HL-60/S4 (cell line): ENCODE data around the gene SLC30A10.
"Not testable (repeated sequence)": the region's sequence is repeated elsewhere in the genome, so short reads cannot be mapped to it uniquely, and the experiment has no call there.

Experiments used
- in situ Hi-C: fragments of 300-500 bp; cut with MboI; formaldehyde crosslinking; loops from 2 replicates; pipeline ENCODE4 v1.14.3; 2022; ENCODE audit warnings: low sequenced_read_pairs

SLC30A10 gene

GRCh38 chr1:219897914-219898313 lies 30.4 kb downstream of the SLC30A10 start:
- in situ Hi-C loops = no loop called here

DNA sequence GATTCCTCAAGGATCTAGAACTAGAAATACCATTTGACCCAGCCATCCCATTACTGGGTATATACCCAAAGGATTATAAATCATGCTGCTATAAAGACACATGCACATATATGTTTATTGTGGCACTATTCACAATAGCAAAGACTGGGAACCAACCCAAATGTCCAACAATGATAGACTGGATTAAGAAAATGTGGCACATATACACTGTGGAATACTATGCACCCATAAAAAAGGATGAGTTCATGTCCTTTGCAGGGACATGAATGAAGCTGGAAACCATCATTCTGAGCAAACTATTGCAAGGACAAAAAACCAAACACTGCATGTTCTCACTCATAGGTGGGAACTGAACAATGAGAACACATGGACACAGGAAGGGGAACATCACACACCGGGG lies 36.1 kb downstream of the SLC30A10 start:
- in situ Hi-C loops = not testable (repeated sequence)

- in situ Hi-C loops = not testable (repeated sequence)
Measured at GRCh38 chr1:219891846-219892245, 36.5 kb downstream of the SLC30A10 start.

GRCh38 chr1:219888667-219889066 lies 39.7 kb downstream of the SLC30A10 start:
- in situ Hi-C loops = not testable (repeated sequence)

GRCh38 chr1:219885680-219886079 lies 42.7 kb downstream of the SLC30A10 start:
- in situ Hi-C loops = no loop called here

- in situ Hi-C loops = no loop called here
Measured at GRCh38 chr1:219883400-219884332, 44.7 kb downstream of the SLC30A10 start.

GRCh38 chr1:219882755-219883154 lies 45.6 kb downstream of the SLC30A10 start:
- in situ Hi-C loops = no loop called here

DNA sequence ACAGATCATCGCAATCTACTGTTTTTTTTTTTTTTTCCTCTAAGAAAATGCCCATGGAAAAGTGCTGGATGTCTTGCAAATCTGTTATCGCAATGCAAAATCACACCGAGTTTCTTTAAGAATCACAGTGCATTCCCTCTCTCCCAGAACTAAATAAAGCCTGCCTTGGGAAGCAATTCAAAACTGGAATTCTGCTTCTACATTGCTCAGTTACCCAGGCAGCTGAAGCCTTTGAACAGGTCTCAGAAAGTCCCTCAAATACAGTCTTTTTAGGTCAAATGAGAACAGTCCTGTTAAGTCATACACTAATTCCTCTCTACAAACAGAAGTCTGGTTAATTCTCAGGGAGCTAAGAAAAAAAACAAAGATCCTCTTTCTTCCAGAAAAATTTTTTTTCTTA lies 46.3 kb downstream of the SLC30A10 start:
- in situ Hi-C loops = no loop called here

DNA sequence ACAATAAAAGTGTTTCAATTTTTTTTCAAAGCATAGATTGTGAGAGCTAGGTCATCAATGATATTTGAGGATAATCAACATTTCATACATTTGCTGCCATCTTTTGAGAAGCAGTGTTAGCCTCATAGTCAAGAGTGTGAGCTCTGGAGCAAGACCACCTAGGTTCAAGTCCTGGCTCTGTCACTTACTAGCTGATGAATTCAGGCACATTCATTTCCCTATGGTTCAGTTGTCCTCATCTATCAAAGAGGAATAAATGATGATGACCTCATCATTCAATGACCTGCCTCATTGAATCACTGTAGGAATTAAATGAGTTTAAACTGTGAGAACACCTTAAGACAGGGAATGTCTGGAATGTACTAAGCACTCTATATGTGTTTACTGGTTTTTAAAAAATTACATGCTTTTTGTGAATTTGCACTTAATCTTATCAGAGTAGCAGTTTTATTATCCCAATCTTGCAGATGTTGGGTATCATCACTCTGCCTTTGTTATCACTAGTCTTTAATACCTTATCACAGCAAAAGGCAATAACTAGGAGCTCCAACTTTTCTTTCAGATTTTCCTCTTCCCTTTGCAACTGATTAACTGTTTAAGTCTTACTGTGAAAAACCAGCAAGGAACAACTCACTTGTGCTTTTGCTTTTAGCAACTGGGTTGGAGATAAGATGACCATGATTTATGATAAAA lies 47.4 kb downstream of the SLC30A10 start:
- in situ Hi-C loops = no loop called here

GRCh38 chr1:219876798-219877209 lies 51.6 kb downstream of the SLC30A10 start:
- in situ Hi-C loops = no loop called here

GRCh38 chr1:219875860-219876259 lies 52.5 kb downstream of the SLC30A10 start:
- in situ Hi-C loops = no loop called here

- in situ Hi-C loops = not testable (repeated sequence)
Measured at GRCh38 chr1:219872538-219872937, 55.8 kb downstream of the SLC30A10 start.

DNA sequence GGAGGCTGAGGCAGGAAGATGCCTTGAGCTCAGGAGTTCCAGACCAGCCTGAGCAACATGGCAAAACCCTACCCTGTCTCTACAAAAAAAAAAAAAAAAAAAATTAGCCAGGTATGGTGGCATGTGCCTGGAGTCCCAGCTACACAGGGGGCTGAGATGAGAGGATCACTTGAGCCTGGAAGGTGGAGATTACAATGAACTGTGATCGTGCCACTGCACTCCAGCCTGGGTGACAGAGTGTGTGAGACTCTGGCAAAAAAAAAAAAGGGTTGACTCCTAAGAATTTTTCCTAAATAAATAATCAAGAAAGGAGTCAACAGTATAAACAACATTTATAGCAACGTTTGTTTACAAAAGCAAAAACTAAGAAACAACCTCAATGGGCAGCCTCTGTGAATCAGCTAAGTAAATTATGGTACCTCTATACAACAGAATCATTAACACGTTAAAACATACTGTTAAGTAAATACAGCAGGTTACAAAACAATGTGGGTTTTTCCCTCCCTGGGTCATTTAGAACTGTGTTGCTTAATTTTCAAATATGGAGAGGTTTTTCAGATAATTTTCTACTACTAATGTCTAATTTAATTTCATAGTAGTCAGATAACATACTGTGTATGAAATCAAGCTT lies 56.8 kb downstream of the SLC30A10 start:
- in situ Hi-C loops = no loop called here

- in situ Hi-C loops = not testable (repeated sequence)
Measured at GRCh38 chr1:219868615-219869014, 59.7 kb downstream of the SLC30A10 start.
